Tibial nerve (tissue), 4 donors: ENCODE data around the gene STON2.

Source experiments
- EP300 ChIP-seq, 2 donors: sonication (generic); formaldehyde crosslinking; IDR thresholded peaks; one replicate each; pipeline ENCODE4 v1.6.1; 2017; ENCODE audit warnings: antibody characterized with exemption in 2 of 2, mild to moderate bottlenecking in 1 of 2
- TF ChIP-seq, protein P1 (sequence below), 5 experiments: fragments of 200-600 bp in 3 of 5; fragments of 450-650 bp in 2 of 5; sonication (generic) in 3 of 5; IDR thresholded peaks; one replicate each; pipeline ENCODE4 v1.5.1; 2016 to 2019; ENCODE audit warnings: antibody characterized with exemption in 5 of 5, mild to moderate bottlenecking in 3 of 5, moderate library complexity in 2 of 5

DNA sequence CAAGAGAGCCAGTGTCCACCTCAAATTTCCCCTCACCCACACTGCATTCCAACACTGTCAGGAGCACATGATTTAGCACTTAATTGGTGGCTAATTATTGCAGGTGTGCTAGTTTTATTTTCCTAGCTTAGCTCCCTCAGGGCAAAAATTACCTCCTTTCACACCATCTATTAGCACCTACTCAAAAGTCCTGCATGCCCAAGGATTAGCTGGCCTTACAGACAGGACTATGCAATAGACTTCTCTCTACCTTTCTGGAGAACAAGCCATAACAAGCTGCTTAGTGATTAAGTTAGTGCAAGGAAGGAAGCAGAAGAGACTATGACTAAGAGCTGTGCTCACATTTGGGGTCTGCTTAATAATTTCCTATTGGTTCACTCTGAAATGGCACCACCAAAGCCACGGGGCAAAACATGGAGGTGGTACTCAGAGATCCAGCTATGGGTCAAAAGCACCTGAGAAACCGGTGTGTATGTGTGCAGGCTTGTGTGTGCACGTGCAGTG, 69.5 kb downstream of the STON2 start:
- TF ChIP-seq, protein P1, sequence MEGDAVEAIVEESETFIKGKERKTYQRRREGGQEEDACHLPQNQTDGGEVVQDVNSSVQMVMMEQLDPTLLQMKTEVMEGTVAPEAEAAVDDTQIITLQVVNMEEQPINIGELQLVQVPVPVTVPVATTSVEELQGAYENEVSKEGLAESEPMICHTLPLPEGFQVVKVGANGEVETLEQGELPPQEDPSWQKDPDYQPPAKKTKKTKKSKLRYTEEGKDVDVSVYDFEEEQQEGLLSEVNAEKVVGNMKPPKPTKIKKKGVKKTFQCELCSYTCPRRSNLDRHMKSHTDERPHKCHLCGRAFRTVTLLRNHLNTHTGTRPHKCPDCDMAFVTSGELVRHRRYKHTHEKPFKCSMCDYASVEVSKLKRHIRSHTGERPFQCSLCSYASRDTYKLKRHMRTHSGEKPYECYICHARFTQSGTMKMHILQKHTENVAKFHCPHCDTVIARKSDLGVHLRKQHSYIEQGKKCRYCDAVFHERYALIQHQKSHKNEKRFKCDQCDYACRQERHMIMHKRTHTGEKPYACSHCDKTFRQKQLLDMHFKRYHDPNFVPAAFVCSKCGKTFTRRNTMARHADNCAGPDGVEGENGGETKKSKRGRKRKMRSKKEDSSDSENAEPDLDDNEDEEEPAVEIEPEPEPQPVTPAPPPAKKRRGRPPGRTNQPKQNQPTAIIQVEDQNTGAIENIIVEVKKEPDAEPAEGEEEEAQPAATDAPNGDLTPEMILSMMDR (IDR thresholded peaks at IDR 0.05) = no peak
- TF ChIP-seq EP300 (IDR thresholded peaks at IDR 0.05) = no peak
